GM10248 (cell line): ENCODE results near the gene SOCS1.

ENCODE experiments used
- CTCF ChIA-PET: fragments of 300-600 bp; sonication (Branson Sonifier 250); formaldehyde crosslinking; extraction: SDS; loops from one replicate; lab custom pipeline; 2021; ENCODE audit warnings: antibody characterized with exemption; lab: Yijun Ruan, JAX
- POLR2A ChIA-PET: fragments of 350-650 bp; sonication (Branson Sonifier 250); formaldehyde crosslinking; extraction: SDS; loops from one replicate; lab custom pipeline; 2020; ENCODE audit warnings: antibody characterized with exemption; lab: Yijun Ruan, JAX
- DNase-seq: peaks from one replicate; pipeline ENCODE4 v3.0.0; 2012; ENCODE audit errors: extremely low spot score
- CTCF ChIP-seq: IDR thresholded peaks from 2 replicates; pipeline ENCODE4 v1.5.1; 2012; ENCODE audit warnings: mild to moderate bottlenecking, low read depth; ENCODE audit errors: extremely low read depth, missing control alignments, control extremely low read depth

The SOCS1 gene

GRCh38 chr16:11234884-11235702 lies 20.9 kb downstream of the SOCS1 start:
- no peak for TF ChIP-seq CTCF
- no peak for DNase-seq
- POLR2A ChIA-PET, result no interaction called here
- CTCF ChIA-PET, result interaction anchor here (1.6 to 1.8 kb wide), 2 partner anchors 11 to 29 kb away, joined by 3 to 5 read pairs; no protein-coding TSS in a partner anchor

- ChIA-PET POLR2A (interaction anchor here (0.9 kb wide), 1 partner anchor 21 kb away, joined by 4 read pairs; no protein-coding TSS in a partner anchor), CTCF (interaction anchor here (0.8 to 2.3 kb wide), 5 partner anchors 9 to 28 kb away, joined by 3 to 9 read pairs (median 3); no protein-coding TSS in a partner anchor)
- DNase-seq, result no peak
- no peak for TF ChIP-seq CTCF
Measured at GRCh38 chr16:11233727-11234376, 22.2 kb downstream of the SOCS1 start.

- CTCF ChIA-PET, result interaction anchor here (0.7 to 2.3 kb wide), 7 partner anchors 8 to 123 kb away, joined by 3 to 9 read pairs (median 3); no protein-coding TSS in a partner anchor
- POLR2A ChIA-PET, result interaction anchor here (0.9 kb wide), 1 partner anchor 22 kb away, joined by 4 read pairs; no protein-coding TSS in a partner anchor
- peak; percentile 20 for TF ChIP-seq CTCF
- DNase-seq, result peak; percentile 73
Measured at GRCh38 chr16:11232852-11233726, 22.9 kb downstream of the SOCS1 start.

- CTCF ChIA-PET, result interaction anchor here (0.7 to 2.3 kb wide), 3 partner anchors 8 to 124 kb away, joined by 3 to 9 read pairs (median 4); no protein-coding TSS in a partner anchor
- no peak for TF ChIP-seq CTCF
- DNase-seq, result no peak
- POLR2A ChIA-PET, result no interaction called here
Measured at GRCh38 chr16:11232302-11232851, 23.6 kb downstream of the SOCS1 start.

- POLR2A ChIA-PET, result no interaction called here
- CTCF ChIA-PET, result interaction anchor here (1.0 to 1.6 kb wide), 4 partner anchors 11 to 140 kb away, joined by 3 to 5 read pairs (median 3); no protein-coding TSS in a partner anchor
- no peak for TF ChIP-seq CTCF
- no peak for DNase-seq
Measured at GRCh38 chr16:11231367-11231970, 24.5 kb downstream of the SOCS1 start.
